Activated CD8-positive, alpha-beta memory T cell treated with anti-CD3 and anti-CD28 coated beads, Interleukin-2, amount 50 U/mL, for 4 hours (primary cell): ENCODE results near the gene ZBTB44.
"Not testable (repeated sequence)": the region's sequence is repeated elsewhere in the genome, so short reads cannot be mapped to it uniquely, and the experiment has no call there.

Experiments
- DNase-seq: peaks from one replicate; pipeline ENCODE4 v3.0.0-alpha.2; 2020

The ZBTB44 gene

DNA sequence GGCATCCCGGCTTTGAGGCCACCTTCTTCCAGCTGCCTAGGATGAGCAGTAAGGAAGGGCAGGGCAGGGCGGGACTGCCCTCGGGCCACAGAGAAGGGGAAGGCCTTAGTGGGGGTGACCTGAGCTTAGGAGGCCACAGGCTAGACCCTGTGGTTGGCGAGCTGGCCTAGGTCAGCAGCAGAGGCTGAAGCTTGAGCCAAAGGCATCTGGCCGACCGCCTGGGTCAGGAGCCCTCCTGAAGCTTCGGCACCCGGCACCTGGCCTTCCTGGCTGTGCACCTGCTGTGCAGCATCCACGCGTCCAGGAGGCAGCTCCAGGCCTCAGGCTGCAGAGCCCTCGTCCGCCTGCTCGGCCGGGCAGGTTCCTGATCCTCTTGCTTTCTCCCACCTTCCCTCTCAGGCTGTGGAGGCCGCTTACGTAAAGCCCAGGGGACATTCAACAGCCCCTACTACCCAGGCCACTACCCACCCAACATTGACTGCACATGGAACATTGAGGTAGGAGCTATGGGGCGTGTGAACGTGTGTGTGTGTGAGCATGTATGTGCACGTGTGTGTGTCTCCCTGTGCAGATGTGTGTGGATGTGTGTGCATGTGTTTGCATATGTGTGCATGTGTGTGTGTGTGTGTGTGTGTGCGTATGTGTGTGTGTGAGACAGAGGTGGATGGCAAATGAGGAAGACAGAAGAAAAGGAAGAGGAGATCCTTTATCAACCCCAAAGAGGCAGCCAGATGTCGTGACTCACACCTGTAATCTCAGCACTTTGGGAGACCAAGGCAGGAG, 120.3 kb downstream of the ZBTB44 start:
- DNase-seq = no peak

DNA sequence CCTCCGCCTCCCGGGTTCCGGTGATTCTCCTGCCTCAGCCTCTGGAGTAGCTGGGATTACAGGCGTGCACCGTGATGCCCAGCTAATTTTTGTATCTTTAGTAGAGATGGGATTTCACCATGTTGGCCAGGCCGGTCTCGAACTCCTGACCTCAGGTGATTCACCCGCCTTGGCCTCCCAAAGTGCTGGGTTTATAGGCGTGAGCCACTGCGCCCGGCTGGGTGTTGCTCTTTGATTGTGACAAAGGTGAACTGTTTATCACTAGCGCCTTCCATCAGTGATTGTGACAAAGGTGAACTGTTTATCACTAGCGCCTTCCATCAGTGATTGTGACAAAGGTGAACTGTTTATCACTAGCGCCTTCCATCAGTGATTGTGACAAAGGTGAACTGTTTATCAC, 121.2 kb downstream of the ZBTB44 start:
- not testable (repeated sequence) for DNase-seq

DNA sequence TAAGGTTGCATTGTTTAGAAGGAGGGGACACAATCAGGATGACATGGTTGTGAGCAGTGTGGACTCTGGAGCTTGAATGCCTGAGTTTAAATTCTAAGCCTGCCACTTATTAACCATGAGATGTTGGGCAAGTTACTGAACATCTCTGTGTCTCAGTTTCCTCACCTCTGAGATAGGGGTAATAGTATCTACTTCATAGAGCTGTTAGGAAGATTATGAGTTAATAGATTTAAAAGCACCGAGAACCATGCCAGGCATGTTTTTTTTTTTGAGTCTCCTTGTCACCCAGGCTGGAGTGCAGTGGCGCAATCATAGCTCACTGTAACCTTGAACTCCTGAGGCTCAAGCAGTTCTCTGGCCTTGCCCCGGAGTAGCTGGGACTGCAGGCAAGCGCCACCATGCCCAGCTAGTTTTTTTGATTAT, 121.9 kb downstream of the ZBTB44 start:
- DNase-seq = no peak

DNA sequence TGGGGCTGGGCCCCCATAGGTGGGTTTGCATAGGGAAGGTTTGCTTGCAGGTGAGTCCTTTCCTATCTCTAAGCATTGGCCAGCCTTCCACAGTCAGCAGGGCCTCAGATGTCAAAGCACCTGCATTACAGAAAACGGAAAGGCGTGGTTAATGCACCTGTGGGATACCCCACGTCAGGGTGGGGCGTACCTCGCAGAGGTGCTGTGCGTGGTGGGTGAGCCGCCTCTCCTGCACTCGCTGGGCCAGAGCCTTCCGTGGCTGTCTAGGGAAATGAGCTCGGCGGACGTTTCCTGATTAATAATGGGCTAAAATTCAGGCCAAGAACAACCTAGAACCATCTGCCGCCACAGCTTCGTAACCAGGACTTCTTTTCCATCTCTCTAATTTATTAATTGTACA, 122.8 kb downstream of the ZBTB44 start:
- no peak for DNase-seq

GRCh38 chr11:130190371-130190881, 124.3 kb downstream of the ZBTB44 start:
- DNase-seq = no peak

DNA sequence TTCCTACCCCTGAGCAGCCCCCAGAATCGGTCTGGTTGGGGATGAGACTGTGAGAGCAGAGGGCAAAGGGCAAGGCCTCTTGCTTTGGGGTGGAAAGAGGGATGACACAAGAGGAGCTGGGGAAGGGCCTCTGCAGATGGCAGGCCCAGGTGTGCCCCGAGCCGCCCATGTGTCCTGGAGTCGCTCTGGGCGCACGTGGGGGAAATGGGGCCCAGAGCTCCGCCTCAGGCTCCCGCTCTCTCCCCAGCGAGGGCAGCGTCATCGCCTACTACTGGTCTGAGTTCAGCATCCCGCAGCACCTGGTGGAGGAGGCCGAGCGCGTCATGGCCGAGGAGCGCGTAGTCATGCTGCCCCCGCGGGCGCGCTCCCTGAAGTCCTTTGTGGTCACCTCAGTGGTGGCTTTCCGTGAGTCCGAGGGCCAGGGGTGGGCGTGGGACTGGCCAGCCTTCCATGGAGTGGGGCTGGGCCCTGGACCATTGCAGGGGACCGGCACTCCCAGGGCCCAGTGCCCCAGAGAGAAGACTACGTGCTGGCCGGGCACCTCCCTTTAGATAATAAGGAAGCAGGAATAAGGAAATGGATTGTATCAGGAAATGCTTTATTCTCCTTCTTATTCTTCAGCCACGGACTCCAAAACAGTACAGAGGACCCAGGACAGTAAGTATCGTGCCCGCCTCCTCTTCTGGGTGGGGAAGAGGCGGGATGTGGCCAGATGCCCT, 125.1 kb downstream of the ZBTB44 start:
- no peak for DNase-seq

DNA sequence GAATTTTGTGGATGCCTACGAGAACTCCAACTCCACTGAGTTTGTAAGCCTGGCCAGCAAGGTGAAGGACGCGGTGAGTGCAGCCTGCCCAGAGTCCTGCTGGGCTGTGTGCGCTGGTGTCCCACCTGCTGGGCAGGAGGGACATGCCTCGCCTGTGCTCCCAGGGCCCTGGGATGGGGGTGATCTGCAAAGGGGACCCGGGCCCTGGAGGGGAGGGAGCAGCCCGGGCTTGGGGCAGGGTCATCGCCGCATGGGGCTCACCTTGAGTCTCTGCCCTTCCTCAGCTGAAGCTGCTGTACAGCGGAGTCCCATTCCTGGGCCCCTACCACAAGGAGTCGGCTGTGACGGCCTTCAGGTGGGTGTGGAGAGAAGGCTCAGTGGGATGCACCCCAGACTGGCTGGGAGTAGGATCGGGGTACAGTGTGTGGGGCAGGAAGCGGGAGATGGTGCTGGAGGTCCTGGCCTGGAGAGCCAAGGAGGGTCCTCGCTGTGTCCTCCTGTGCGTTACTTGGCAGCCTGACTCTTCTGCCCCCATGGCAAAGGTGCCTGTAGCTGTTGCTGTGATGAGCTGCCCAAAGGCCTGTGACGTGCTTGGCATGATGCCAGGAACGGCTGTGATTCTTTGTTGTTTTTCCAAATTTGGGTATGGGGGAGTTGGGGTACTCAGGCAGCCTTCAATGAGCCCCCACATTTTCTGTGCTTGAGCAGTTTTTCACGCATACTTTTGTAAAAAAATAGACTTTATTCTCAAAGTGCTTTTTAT, 126.0 kb downstream of the ZBTB44 start:
- no peak for DNase-seq

DNA sequence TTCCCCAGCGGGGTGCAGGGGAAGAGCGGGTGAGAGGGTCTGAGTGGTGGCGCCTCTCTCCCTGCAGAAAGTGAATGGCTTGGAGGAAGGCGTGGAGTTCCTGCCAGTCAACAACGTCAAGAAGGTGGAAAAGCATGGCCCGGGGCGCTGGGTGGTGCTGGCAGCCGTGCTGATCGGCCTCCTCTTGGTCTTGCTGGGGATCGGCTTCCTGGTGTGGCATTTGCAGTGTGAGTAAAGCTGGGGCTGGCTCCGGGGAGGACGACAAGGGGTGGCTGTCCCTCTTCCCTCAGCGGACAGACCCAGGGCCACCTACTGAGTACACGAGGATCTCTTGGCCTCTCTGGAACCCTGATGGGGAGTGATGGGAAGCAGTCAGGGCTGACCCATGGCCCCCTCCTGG, 126.7 kb downstream of the ZBTB44 start:
- no peak for DNase-seq

GRCh38 chr11:130187096-130187495, 127.6 kb downstream of the ZBTB44 start:
- no peak for DNase-seq

DNA sequence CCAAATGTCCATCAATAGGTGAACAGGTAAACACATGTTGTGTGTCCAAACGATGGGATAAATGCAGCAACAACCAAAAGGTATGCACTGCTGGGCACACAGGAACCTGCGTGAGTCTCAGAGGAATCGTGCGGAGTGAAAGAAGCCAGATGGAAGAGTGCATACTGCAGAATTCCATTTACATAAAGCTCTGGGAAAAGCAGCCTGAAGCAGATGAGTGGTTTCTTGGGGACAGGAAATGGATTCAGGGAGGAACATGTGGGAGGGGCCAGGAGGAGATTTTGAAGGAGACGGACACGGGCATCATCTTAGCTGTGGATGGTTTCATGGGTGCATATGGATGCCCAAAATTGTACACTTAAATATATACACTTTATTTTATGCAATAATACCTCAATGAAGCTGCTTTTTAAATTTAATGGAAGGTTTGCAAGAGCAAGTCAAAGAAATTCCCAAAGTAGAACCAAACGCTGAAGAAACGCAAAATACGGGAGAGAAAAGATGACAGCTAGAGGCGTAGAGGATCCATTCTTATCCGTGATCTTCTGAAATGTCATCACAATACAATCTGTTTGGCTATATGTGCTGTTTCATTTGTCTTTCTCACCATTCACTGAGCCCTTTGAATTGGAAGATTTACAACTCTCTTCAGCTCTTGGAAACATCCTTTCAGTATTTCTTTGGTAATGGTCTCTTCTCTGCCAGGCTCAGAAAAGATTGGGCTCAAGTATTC, 130.7 kb downstream of the ZBTB44 start:
- DNase-seq = no peak

DNA sequence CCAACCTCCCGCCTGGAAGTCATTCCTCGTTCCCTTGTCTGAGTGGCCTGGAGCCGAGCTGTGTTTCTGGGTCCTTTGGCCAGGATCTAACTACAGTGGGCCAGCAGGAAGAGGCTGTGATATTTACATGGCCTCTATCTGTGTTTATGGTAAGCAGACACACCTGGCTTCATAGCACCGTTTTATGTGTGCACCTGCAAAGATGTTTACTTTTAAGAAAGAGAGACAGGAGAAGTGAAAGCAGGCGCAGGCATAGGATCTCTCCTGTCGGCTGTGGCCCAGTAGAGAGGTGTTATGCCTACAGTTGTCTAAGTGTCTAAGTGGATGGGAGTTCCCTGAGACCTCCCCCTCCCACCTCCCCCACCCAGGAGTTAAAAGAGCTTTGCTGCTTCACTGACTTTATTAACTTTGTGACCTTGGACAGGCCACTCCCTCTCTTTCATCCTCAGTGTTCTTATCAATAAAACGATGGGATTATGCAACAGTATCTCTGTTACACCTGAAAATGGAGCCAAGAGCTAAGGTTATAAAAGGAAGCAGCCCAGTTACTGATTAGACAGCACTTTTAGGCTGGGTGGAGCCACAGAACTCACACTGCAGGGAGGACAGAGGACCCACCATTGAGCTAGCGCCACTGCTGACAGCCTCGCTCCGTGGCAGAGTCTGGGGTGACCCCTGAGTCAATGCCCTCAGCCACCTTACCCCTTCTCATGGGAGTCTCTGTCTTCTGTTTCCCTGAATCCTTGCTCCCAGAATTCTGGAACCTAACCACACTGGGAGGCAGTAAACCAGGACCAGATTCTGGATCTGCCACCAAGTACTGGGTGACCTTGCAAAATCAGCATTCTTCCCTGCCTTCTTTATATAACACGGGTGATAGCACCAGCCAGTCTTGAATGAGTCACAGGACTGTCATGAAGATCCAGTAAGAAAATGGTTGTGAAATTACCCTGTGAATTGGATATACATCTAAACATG, 133.1 kb downstream of the ZBTB44 start:
- DNase-seq = no peak

- no peak for DNase-seq
These were observed 133.8 kb downstream of the ZBTB44 start for GRCh38 chr11:130180896-130181294.

- no peak for DNase-seq
These were observed 134.2 kb downstream of the ZBTB44 start for GRCh38 chr11:130180491-130180890.

DNA sequence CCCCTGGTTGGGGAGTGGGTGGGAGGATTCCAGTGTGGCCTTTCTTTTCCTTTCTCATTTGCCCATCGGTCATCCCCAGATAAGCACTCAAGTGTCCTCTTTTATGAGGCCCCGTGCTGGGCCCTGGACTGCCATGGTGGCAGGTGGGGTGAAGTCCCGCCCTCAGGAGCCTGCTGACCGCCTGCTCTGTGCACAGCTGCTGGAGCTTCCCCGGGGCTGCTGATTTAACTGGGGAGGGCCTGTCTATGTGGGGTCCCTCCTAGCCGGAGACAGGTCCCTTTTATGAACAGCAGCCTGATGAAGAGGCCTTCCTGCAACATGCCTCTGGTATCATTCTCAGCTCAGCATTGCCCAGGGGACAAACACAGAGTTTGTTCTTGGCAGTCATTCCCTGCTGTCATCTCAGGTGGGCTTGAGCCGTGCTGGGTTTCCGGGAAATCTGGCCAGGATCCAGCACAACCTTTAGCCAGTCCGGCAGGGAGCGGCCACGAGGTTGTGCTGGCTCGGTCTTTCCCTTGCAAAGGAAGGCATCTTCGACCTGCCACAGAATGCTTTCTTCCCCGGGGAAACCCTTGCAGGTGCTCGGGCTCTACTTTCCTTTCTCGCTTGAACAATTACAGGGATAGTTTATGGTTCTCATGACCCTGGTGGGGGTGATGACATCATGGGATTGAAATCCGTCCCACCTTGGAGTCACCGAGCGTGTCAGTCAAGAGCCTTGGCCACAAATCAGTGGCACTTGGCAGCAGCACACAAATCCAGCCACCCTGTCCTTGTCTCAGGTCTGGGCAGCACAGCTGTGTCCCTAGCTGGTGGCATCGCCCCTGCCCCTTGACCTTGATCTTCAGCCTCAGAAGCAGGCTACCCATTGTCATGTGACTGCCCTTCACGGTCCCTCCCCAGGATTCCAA, 135.1 kb downstream of the ZBTB44 start:
- no peak for DNase-seq

DNA sequence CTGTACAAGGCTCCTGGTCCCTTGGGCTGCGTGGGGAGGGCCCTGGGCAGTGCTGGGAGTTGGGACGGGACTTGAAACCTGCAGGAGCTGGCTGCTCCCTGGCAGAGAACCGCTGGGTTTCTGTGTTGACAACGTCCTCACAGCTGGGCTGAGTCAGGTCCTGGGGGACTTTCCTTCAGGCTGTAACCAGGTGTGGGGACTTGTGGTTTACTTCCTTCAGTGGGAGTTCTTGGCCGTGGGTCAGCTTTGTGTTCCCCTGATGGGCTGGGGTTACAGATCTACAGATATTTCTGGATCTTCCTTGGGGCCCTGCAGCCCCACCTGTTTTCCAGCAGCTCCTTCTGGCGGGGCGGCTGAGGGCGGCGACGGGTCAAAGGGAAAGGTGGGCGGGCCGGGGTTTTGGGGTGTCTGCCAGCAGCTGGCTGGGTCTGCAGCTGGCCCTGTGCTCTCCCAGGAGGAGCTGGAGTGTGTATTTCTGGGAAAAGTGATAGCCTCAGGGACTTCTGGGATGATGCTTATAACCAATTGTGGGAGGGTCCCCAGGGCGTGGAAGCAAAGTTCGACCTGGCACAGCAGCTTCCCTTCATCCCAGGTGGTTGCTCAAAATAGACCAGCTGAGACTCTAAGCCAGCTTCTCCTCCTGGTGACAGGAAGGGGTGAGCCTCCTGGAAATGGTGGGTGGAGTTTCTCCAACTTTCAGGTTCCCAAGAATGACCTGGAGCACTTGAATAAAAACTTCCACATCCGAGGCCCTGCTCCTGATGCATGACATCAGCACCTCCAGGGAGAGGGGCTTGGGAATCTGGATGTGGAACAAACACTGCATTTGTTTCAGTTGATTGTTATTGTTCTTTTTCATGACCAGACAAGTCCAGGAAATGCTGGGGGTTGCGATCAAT, 136.0 kb downstream of the ZBTB44 start:
- DNase-seq = no peak

- no peak for DNase-seq
These were observed 136.9 kb downstream of the ZBTB44 start for GRCh38 chr11:130177782-130178181.
